GM19438 (cell line): Measurements from ENCODE around the gene ANAPC10.
A peak's percentile ranks its signal among the peaks of the same experiment; 100 is the strongest.
"Not testable (repeated sequence)": the region's sequence is repeated elsewhere in the genome, so short reads cannot be mapped to it uniquely, and the experiment has no call there.

Experiments
- ATAC-seq: cut with Tn5 transposase; IDR thresholded peaks from one replicate; pipeline ENCODE4 v1.9.1; 2021; ENCODE audit warnings: low read depth; ENCODE audit not compliant: unreplicated experiment

ANAPC10 gene

GRCh38 chr4:145012841-145013240 is 85.2 kb downstream of the ANAPC10 start:
- ATAC-seq = no peak

GRCh38 chr4:145011636-145012035 is 86.4 kb downstream of the ANAPC10 start:
- ATAC-seq = no peak

- ATAC-seq = not testable (repeated sequence)
These were observed 87.7 kb downstream of the ANAPC10 start for GRCh38 chr4:145010315-145010714.

GRCh38 chr4:145003675-145004074 is 94.3 kb downstream of the ANAPC10 start:
- no peak for ATAC-seq

- no peak for ATAC-seq
These were observed 96.4 kb downstream of the ANAPC10 start for GRCh38 chr4:145001635-145002034.

GRCh38 chr4:145000656-145001055 is 97.3 kb downstream of the ANAPC10 start:
- ATAC-seq = not testable (repeated sequence)

GRCh38 chr4:144989306-144989705 is 108.7 kb downstream of the ANAPC10 start:
- no peak for ATAC-seq

GRCh38 chr4:144985531-144985930 is 112.5 kb downstream of the ANAPC10 start:
- no peak for ATAC-seq

- ATAC-seq = no peak
These were observed 113.0 kb downstream of the ANAPC10 start for GRCh38 chr4:144985014-144985413.

- ATAC-seq = no peak
These were observed 113.8 kb downstream of the ANAPC10 start for GRCh38 chr4:144984241-144984640.

GRCh38 chr4:144975718-144976117 is 122.3 kb downstream of the ANAPC10 start:
- no peak for ATAC-seq

- ATAC-seq = peak; percentile 69
These were observed 127.4 kb downstream of the ANAPC10 start for GRCh38 chr4:144970597-144970996.

GRCh38 chr4:144969821-144970220 is 128.2 kb downstream of the ANAPC10 start:
- ATAC-seq = no peak

GRCh38 chr4:144968606-144969005 is 129.4 kb downstream of the ANAPC10 start:
- ATAC-seq = no peak

GRCh38 chr4:144967161-144967560 is 130.8 kb downstream of the ANAPC10 start:
- ATAC-seq = peak; percentile 64

- ATAC-seq = no peak
These were observed 135.7 kb downstream of the ANAPC10 start for GRCh38 chr4:144962300-144962699.

- no peak for ATAC-seq
These were observed 142.9 kb downstream of the ANAPC10 start for GRCh38 chr4:144955104-144955503.

- ATAC-seq = no peak
These were observed 143.8 kb downstream of the ANAPC10 start for GRCh38 chr4:144954230-144954629.

- ATAC-seq = no peak
These were observed 149.6 kb downstream of the ANAPC10 start for GRCh38 chr4:144948421-144948820.

- ATAC-seq = no peak
These were observed 150.0 kb downstream of the ANAPC10 start for GRCh38 chr4:144948009-144948408.
